ENCODE data around the gene MYLK2.
"Not testable (repeated sequence)": the region's sequence is repeated elsewhere in the genome, so short reads cannot be mapped to it uniquely, and the experiment has no call there.

MYLK2 gene

DNA sequence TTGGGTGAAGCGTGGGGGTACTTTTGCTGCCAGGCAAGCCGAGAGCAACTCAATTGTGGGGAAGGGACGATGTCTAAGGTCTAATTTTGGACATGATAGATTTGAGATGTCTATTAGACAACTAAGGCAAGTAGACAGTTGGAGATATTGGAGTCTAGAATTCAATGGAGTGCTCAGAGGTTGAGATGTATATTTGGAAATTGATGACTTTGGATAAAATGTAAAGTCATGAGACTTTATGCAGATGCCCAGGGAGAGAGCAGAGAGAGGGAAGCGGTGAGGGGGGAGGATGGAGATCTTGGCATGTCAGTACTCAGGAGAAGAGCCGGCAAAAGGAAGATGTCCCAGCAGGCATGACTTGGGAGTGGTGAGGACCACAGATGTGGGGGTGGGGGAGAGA, 6.9 kb downstream of the MYLK2 start:
- TF ChIP-seq, protein P1, sequence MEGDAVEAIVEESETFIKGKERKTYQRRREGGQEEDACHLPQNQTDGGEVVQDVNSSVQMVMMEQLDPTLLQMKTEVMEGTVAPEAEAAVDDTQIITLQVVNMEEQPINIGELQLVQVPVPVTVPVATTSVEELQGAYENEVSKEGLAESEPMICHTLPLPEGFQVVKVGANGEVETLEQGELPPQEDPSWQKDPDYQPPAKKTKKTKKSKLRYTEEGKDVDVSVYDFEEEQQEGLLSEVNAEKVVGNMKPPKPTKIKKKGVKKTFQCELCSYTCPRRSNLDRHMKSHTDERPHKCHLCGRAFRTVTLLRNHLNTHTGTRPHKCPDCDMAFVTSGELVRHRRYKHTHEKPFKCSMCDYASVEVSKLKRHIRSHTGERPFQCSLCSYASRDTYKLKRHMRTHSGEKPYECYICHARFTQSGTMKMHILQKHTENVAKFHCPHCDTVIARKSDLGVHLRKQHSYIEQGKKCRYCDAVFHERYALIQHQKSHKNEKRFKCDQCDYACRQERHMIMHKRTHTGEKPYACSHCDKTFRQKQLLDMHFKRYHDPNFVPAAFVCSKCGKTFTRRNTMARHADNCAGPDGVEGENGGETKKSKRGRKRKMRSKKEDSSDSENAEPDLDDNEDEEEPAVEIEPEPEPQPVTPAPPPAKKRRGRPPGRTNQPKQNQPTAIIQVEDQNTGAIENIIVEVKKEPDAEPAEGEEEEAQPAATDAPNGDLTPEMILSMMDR (IDR thresholded peaks at IDR 0.05): no peak
- Histone ChIP-seq H3K4me1 (peaks cover 0 to 38% (median 24%) of the 10 kb centered on the region in 4 donors), H3K4me3 (no peak overlapping the region), H3K27me3 (no peaks in the 10 kb centered on the region), H3K36me3 (no peaks in the 10 kb centered on the region), H3K27ac (no peak overlapping the region), H3K9me3 (no peaks in the 10 kb centered on the region)
- no peak for DNase-seq
- intact Hi-C loops (cut with DNase I; ENCODE audit: low total_unique reads): loop anchor here (5.0 to 10.0 kb wide), 3 partner anchors 129 to 266 kb away; partner anchors contain the start of gene PDRG1

DNA sequence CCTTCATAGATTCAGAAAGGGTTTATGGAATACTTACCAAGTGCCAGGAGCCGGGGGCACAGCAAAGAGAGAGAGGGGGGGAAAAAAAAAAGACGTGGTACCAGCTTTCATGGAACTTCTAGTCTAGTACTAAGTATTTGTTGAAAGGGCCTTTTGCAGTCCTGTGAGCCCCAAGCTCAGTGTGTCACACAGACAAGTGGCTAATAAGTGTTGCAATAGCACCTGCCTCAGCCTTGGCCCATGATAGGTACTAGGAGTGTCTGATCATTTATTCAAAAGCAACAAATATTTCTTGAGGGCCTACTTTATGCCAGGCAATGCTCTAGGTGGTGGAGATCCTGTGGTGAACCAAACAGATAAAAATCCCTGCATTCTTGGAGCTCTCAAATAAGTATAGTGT, 7.9 kb downstream of the MYLK2 start:
- no peak for DNase-seq
- TF ChIP-seq, protein P1 (IDR thresholded peaks at IDR 0.05): no peak
- Histone ChIP-seq H3K4me1 (peaks cover 0 to 29% (median 20%) of the 10 kb centered on the region in 4 donors), H3K27me3 (no peaks in the 10 kb centered on the region), H3K27ac (no peak overlapping the region), H3K36me3 (no peaks in the 10 kb centered on the region), H3K9me3 (no peaks in the 10 kb centered on the region), H3K4me3 (no peak overlapping the region)
- intact Hi-C loops (cut with DNase I; ENCODE audit: low total_unique reads): loop anchor here (5.0 to 10.0 kb wide), 3 partner anchors 128 to 265 kb away; partner anchors contain the start of gene PDRG1

DNA sequence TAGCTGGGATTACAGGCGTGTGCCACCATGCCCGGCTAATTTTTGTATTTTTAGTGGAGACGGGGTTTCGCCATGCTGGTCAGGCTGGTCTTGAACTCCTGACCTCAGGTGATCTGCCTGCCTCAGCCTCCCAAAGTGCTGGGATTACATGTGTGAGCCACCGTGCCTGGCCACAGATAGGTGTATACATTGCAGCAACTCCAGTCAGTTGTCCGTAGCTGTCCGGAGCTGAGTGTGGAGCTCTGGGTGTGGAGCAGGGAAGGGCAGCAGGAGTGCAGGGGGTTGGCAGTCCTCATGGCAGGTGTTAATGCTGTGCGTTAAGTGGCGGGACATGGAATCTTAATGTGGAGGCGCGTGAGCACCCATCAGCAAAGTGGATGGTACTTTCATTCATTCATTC, 8.9 kb downstream of the MYLK2 start:
- not testable (repeated sequence) for H3K9me3 ChIP-seq, DNase-seq, H3K36me3 ChIP-seq, H3K4me3 ChIP-seq, H3K27me3 ChIP-seq, H3K27ac ChIP-seq
- H3K4me1 ChIP-seq: peaks cover 0 to 21% (median 11%) of the 10 kb centered on the region in 4 donors
- intact Hi-C loops (cut with DNase I; ENCODE audit: low total_unique reads): loop anchor here (5.0 to 10.0 kb wide), 3 partner anchors 127 to 264 kb away; partner anchors contain the start of gene PDRG1

DNA sequence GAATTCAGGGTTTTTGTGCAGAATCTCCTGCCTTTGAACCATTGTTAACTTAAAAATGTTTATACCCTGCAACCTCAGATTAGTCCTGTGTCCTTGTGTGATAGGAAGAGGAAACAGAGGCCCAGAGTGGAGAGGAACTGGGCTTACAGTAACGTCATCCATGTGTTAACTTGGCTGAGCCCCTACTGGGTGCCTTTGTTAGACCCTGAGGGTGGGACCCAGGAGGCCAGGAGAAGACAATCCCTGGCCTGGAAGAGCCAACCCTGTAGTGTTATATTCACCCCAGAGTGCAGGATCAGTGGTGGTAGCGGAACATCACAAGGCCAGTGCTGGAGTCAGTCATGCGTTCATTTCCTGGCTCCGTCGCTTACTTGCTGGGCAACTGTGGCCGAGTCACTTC, 10.6 kb downstream of the MYLK2 start:
- no peaks in the 10 kb centered on the region for H3K9me3 ChIP-seq
- no peak overlapping the region for H3K4me3 ChIP-seq
- H3K36me3 ChIP-seq: no peaks in the 10 kb centered on the region
- H3K27me3 ChIP-seq: no peaks in the 10 kb centered on the region
- TF ChIP-seq, protein P1 (IDR thresholded peaks at IDR 0.05): no peak
- peaks cover 0 to 12% (median 2%) of the 10 kb centered on the region in 4 donors for H3K4me1 ChIP-seq
- DNase-seq: no peak
- no peak overlapping the region for H3K27ac ChIP-seq
- intact Hi-C loops (cut with DNase I; ENCODE audit: low total_unique reads): loop anchor here (5.0 to 10.0 kb wide), 4 partner anchors 125 to 263 kb away; partner anchors contain the start of gene PDRG1

DNA sequence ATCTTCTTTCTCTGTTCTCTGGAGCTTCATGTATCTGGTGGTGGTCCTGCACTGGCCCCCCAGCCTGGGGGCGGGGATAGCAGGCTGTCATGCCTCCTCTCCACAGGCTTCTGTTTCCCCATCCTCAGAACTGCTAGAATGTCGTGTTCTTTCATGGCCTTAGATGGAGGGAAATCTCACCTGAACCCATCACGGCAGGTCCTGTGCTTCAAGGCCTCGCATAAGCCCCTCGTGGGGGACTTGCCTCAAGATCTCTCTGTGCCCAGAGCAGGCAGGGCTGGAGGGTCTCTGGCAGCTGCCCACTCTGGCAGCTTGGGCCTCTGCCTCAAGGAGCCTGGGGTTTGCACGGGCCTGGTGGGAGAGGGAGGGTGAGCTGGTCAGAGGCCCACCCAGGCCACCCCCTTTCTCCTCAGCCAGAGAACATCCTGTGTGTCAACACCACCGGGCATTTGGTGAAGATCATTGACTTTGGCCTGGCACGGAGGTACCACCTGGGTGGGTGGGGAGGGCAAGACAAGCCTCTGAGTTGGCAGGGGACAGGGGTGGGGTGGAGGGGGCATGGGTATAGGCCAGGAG, 11.3 kb downstream of the MYLK2 start:
- H3K27ac ChIP-seq: no peak overlapping the region
- intact Hi-C loops (cut with DNase I; ENCODE audit: low total_unique reads): loop anchor here (5.0 kb wide), 1 partner anchor 197 kb away; no protein-coding TSS in a partner anchor
- no peak overlapping the region for H3K4me3 ChIP-seq
- no peak for DNase-seq
- TF ChIP-seq, protein P1 (IDR thresholded peaks at IDR 0.05): no peak
- H3K4me1 ChIP-seq: peaks cover 0 to 13% (median 3%) of the 10 kb centered on the region in 4 donors
- no peaks in the 10 kb centered on the region for H3K27me3 ChIP-seq
- H3K36me3 ChIP-seq: no peaks in the 10 kb centered on the region
- no peaks in the 10 kb centered on the region for H3K9me3 ChIP-seq

DNA sequence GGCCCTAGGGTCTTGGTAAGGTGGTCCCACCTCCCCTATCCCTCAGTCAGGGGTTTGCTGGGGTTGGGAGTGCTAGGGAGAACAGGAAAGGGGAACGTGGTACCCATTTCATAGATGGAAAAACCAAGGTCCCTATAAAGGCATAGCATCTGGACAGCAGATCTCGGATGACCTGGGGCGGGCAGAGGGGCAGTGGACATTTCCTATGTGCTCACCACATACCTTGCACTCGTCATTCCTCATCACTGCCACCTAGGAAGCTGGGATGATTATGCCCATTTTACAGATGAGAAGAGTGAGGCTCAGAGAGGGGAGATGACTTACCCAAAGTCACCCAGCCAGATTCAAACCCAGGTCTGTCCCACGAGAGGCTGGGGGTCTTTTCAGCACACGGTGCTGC, 12.1 kb downstream of the MYLK2 start:
- Histone ChIP-seq H3K4me1 (peaks cover 6 to 20% (median 10%) of the 10 kb centered on the region in 4 donors), H3K4me3 (no peak overlapping the region), H3K9me3 (no peaks in the 10 kb centered on the region), H3K36me3 (no peaks in the 10 kb centered on the region), H3K27me3 (no peaks in the 10 kb centered on the region), H3K27ac (no peak overlapping the region)
- TF ChIP-seq, protein P1 (IDR thresholded peaks at IDR 0.05): no peak
- DNase-seq: no peak
- intact Hi-C loops (cut with DNase I; ENCODE audit: low total_unique reads): loop anchor here (5.0 kb wide), 1 partner anchor 196 kb away; no protein-coding TSS in a partner anchor
